DOHH2 (cell line): ENCODE measurements around the gene LILRB3.

Experiments used
- H3F3A ChIP-seq: fragments of 200-600 bp; sonication (generic), shearing (Covaris generic); 2 replicates; pipeline ENCODE4 v1.6.0; 2016; ENCODE audit warnings: antibody characterized with exemption, mild to moderate bottlenecking; ENCODE audit not compliant: control insufficient read depth, insufficient read depth
- H3K27ac ChIP-seq: fragments of 200-600 bp; sonication (generic); 2 replicates; pipeline ENCODE4 v1.5.1; 2014; ENCODE audit warnings: low read depth, mild to moderate bottlenecking, low read length, moderate library complexity
- H3K27me3 ChIP-seq: fragments of 200-600 bp; sonication (generic); 2 replicates; pipeline ENCODE4 v1.6.1; 2014; ENCODE audit warnings: mild to moderate bottlenecking, low read length, mixed read lengths; ENCODE audit not compliant: control insufficient read depth
- H3K36me3 ChIP-seq: fragments of 200-600 bp; sonication (generic); 2 replicates; pipeline ENCODE4 v1.6.1; 2014; ENCODE audit warnings: mild to moderate bottlenecking, low read length, moderate library complexity, mixed read lengths; ENCODE audit not compliant: control insufficient read depth
- H3K4me1 ChIP-seq: fragments of 200-600 bp; sonication (generic); 2 replicates; pipeline ENCODE4 v1.6.1; 2014; ENCODE audit warnings: mild to moderate bottlenecking, low read length, mixed read lengths; ENCODE audit not compliant: control insufficient read depth
- H3K4me2 ChIP-seq: fragments of 200-600 bp; sonication (generic); 2 replicates; pipeline ENCODE4 v1.6.0; 2014; ENCODE audit warnings: mild to moderate bottlenecking, low read length, moderate library complexity
- H3K4me3 ChIP-seq: fragments of 200-600 bp; sonication (generic); 2 replicates; pipeline ENCODE4 v1.5.1; 2014; ENCODE audit warnings: mild to moderate bottlenecking, low read length, mixed read lengths
- H3K79me2 ChIP-seq: fragments of 200-600 bp; sonication (generic); 2 replicates; pipeline ENCODE4 v1.6.1; 2014; ENCODE audit warnings: mild to moderate bottlenecking, low read length, mixed read lengths; ENCODE audit not compliant: control insufficient read depth
- H3K9me2 ChIP-seq: fragments of 200-600 bp; sonication (generic); replicated peaks from 2 replicates; pipeline ENCODE4 v1.6.1; 2014; ENCODE audit warnings: mild to moderate bottlenecking, low read length, mixed read lengths; ENCODE audit not compliant: control insufficient read depth
- H3K9me3 ChIP-seq: fragments of 200-600 bp; sonication (generic); 2 replicates; pipeline ENCODE4 v1.6.1; 2014; ENCODE audit warnings: antibody characterized with exemption, low read length, mixed read lengths; ENCODE audit not compliant: control insufficient read depth, insufficient read depth
- H4K20me1 ChIP-seq: fragments of 200-600 bp; sonication (generic); 2 replicates; pipeline ENCODE4 v1.6.0; 2014; ENCODE audit warnings: low read depth, mild to moderate bottlenecking, antibody characterized with exemption, low read length, moderate library complexity; ENCODE audit not compliant: control insufficient read depth, insufficient read depth
- CTCF ChIP-seq: fragments of 200-600 bp; sonication (generic); IDR thresholded peaks from one replicate; pipeline ENCODE4 v1.5.1; 2014; ENCODE audit warnings: antibody characterized with exemption, mild to moderate bottlenecking, low read depth, low read length; ENCODE audit not compliant: poor library complexity, severe bottlenecking
- EZH2phosphoT487 ChIP-seq: fragments of 200-600 bp; sonication (generic); IDR thresholded peaks from 2 replicates; pipeline ENCODE4 v1.6.1; 2017; ENCODE audit warnings: borderline replicate concordance, mild to moderate bottlenecking, antibody characterized with exemption, low read length, moderate library complexity, mixed read lengths

LILRB3 gene

GRCh38 chr19:54257116-54257480 lies 34.3 kb upstream of the LILRB3 start, which contains the start of gene LILRB5:
Gene LILRB5 (minus strand): TSS chr19:54257273. CDS start chr19:54257193, 80 bp downstream.
- H3K4me3 ChIP-seq: no peak within 1 kb of the TSS
- TF ChIP-seq EZH2phosphoT487: no peak
- no peak for TF ChIP-seq CTCF

GRCh38 chr19:54256250-54257115 lies 33.7 kb upstream of the LILRB3 start:
- TF ChIP-seq CTCF (no peak), EZH2phosphoT487 (no peak)
- peaks cover 13% of the 10 kb centered on the region for H3K27me3 ChIP-seq
- H3K4me3 ChIP-seq: no peak overlapping the region
- H3K9me3 ChIP-seq: no peaks in the 10 kb centered on the region
- no peaks in the 10 kb centered on the region for H4K20me1 ChIP-seq
- no peaks in the 10 kb centered on the region for H3K36me3 ChIP-seq
- no peak overlapping the region for H3K27ac ChIP-seq
- no peak overlapping the region for H3K4me2 ChIP-seq
- H3K4me1 ChIP-seq: no peaks in the 10 kb centered on the region
- no peaks in the 10 kb centered on the region for H3K79me2 ChIP-seq
- H3K9me2 ChIP-seq: no peaks in the 10 kb centered on the region
- no peaks in the 10 kb centered on the region for H3F3A ChIP-seq

More at GRCh38 chr19:54257116-54257480, 34.3 kb upstream of the LILRB3 start, which contains the start of gene LILRB5:
- Histone ChIP-seq H3K79me2 (no peaks in the 10 kb centered on the region), H3K4me2 (no peak within 1 kb of the TSS), H3K27ac (no peak within 1 kb of the TSS), H3F3A (no peaks in the 10 kb centered on the region), H3K4me1 (no peaks in the 10 kb centered on the region), H3K36me3 (no peaks in the 10 kb centered on the region), H3K9me3 (no peaks in the 10 kb centered on the region), H3K9me2 (no peaks in the 10 kb centered on the region), H4K20me1 (no peaks in the 10 kb centered on the region), H3K27me3 (peaks cover 15% of the 10 kb centered on the region)

- Histone ChIP-seq H3K27me3 (peaks cover 13% of the 10 kb centered on the region), H3K4me1 (no peaks in the 10 kb centered on the region), H3K9me3 (no peaks in the 10 kb centered on the region), H3K4me3 (no peak overlapping the region), H3K4me2 (no peak overlapping the region), H4K20me1 (no peaks in the 10 kb centered on the region), H3K27ac (no peak overlapping the region), H3K36me3 (no peaks in the 10 kb centered on the region), H3F3A (no peaks in the 10 kb centered on the region), H3K79me2 (no peaks in the 10 kb centered on the region), H3K9me2 (no peaks in the 10 kb centered on the region)
- TF ChIP-seq CTCF (no peak), EZH2phosphoT487 (no peak)
Measured at GRCh38 chr19:54255105-54255775, 32.4 kb upstream of the LILRB3 start.
